HEK293 (cell line): Measurements from ENCODE around the gene MRPS27.

ENCODE experiments used
- CTCF ChIA-PET: fragments of 350-600 bp; formaldehyde crosslinking; extraction: SDS; loops from one replicate; lab custom pipeline; 2021; ENCODE audit warnings: antibody characterized with exemption; lab: Yijun Ruan, JAX
- POLR2A ChIA-PET: fragments of 300-600 bp; formaldehyde crosslinking; extraction: SDS; loops from one replicate; lab custom pipeline; 2020; ENCODE audit warnings: antibody characterized with exemption, inconsistent platforms; lab: Yijun Ruan, JAX
- H3K27ac ChIP-seq: fragments of 200-500 bp; sonication (Bioruptor generic); 2 replicates; pipeline ENCODE4 v1.5.1; 2014; ENCODE audit warnings: low read depth, low read length, control low read depth, inconsistent platforms; ENCODE audit errors: extremely low read depth
- H3K36me3 ChIP-seq, 2 experiments: fragments of 200-500 bp in 1 of 2; sonication (Bioruptor generic) in 1 of 2; 1 replicate in 1 of 2; 2 replicates in 1 of 2; pipeline ENCODE4 v1.5.1; 2014 to 2017; ENCODE audit warnings: inconsistent platforms in 2 of 2, low read length in 2 of 2; ENCODE audit not compliant: control insufficient read depth in 2 of 2, insufficient read depth in 1 of 2
- H3K4me1 ChIP-seq: fragments of 200-500 bp; sonication (Bioruptor generic); 2 replicates; pipeline ENCODE4 v1.5.1; 2014; ENCODE audit warnings: mild to moderate bottlenecking, low read length, inconsistent platforms; ENCODE audit not compliant: control insufficient read depth, insufficient read depth
- H3K4me3 ChIP-seq: 2 replicates; pipeline ENCODE4 v1.5.1; 2011; ENCODE audit warnings: low read depth, mild to moderate bottlenecking, control low read depth, low read length, moderate library complexity
- H3K9me3 ChIP-seq: fragments of 200-500 bp; sonication (Bioruptor generic); 2 replicates; pipeline ENCODE4 v1.5.1; 2014; ENCODE audit warnings: low read depth, low read length, inconsistent platforms; ENCODE audit not compliant: control insufficient read depth, insufficient read depth
- KLF1 ChIP-seq: fragments of 450-650 bp; formaldehyde crosslinking; IDR thresholded peaks from 2 replicates; pipeline ENCODE4 v1.5.1; 2016; ENCODE audit warnings: missing biosample characterization, missing genetic modification characterization
- KLF17 ChIP-seq: fragments of 450-650 bp; formaldehyde crosslinking; IDR thresholded peaks from 2 replicates; pipeline ENCODE4 v1.5.1; 2016; ENCODE audit warnings: missing biosample characterization, missing genetic modification characterization
- MYNN ChIP-seq: fragments of 450-650 bp; formaldehyde crosslinking; IDR thresholded peaks from 2 replicates; pipeline ENCODE4 v1.5.1; 2016; ENCODE audit warnings: missing biosample characterization, missing genetic modification characterization, borderline replicate concordance
- MZF1 ChIP-seq: fragments of 450-650 bp; formaldehyde crosslinking; IDR thresholded peaks from 2 replicates; pipeline ENCODE4 v1.5.1; 2017; ENCODE audit warnings: missing biosample characterization, missing genetic modification characterization, borderline replicate concordance
- PRDM2 ChIP-seq: fragments of 450-650 bp; formaldehyde crosslinking; IDR thresholded peaks from 2 replicates; pipeline ENCODE4 v1.5.1; 2016; ENCODE audit warnings: missing biosample characterization, missing genetic modification characterization, borderline replicate concordance
- ZNF140 ChIP-seq: fragments of 450-650 bp; formaldehyde crosslinking; IDR thresholded peaks from 2 replicates; pipeline ENCODE4 v1.5.1; 2016; ENCODE audit warnings: missing biosample characterization, missing genetic modification characterization
- ZNF19 ChIP-seq: fragments of 450-650 bp; formaldehyde crosslinking; IDR thresholded peaks from 2 replicates; pipeline ENCODE4; 2016; ENCODE audit warnings: missing biosample characterization, missing genetic modification characterization, low read depth
- ZNF302 ChIP-seq: fragments of 450-650 bp; formaldehyde crosslinking; IDR thresholded peaks from 2 replicates; pipeline ENCODE4 v1.5.1; 2016; ENCODE audit warnings: missing biosample characterization, missing genetic modification characterization, low read depth
- ZNF530 ChIP-seq: fragments of 450-650 bp; formaldehyde crosslinking; IDR thresholded peaks from 2 replicates; pipeline ENCODE4 v1.5.1; 2016; ENCODE audit warnings: low read depth, missing biosample characterization, missing genetic modification characterization
- ZNF621 ChIP-seq: fragments of 450-650 bp; formaldehyde crosslinking; IDR thresholded peaks from 2 replicates; pipeline ENCODE4 v1.5.1; 2017; ENCODE audit warnings: missing biosample characterization, missing genetic modification characterization
- ZNF629 ChIP-seq: fragments of 450-650 bp; formaldehyde crosslinking; IDR thresholded peaks from 2 replicates; pipeline ENCODE4 v1.5.1; 2017; ENCODE audit warnings: missing biosample characterization, missing genetic modification characterization
- ZNF843 ChIP-seq: fragments of 450-650 bp; formaldehyde crosslinking; IDR thresholded peaks from 2 replicates; pipeline ENCODE4 v1.5.1; 2016; ENCODE audit warnings: missing biosample characterization, missing genetic modification characterization
- TF ChIP-seq, protein P1 (sequence below): fragments of 450-650 bp; formaldehyde crosslinking; IDR thresholded peaks from 2 replicates; pipeline ENCODE4 v1.5.1; 2016; ENCODE audit warnings: missing biosample characterization, missing genetic modification characterization

The MRPS27 gene

DNA sequence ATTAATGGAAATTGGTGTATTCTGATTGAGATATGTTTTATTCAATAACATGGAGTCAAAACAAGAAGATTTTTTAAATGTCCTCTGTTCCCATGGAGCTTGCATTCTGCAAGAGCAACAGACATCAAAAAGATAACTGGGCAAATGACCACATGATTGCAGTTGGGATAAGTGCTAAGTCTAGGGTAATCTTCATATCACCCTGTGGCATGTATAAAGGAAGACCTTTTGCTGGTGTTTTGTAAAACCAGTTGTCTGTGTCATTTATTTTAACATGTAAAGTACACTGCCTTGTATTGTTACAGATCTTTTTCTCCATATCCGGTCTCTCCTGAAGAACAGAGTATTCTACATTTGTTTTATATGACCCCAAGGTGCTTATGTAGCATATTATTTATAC is 44.1 kb upstream of the MRPS27 start:
- H3K4me1 ChIP-seq = no peaks in the 10 kb centered on the region
- H3K4me3 ChIP-seq = no peak overlapping the region
- POLR2A ChIA-PET = interaction anchor here (1.4 kb wide), 1 partner anchor 44 kb away, joined by 4 read pairs; the partner anchor contains the start of genes MRPS27 and PTCD2
- H3K27ac ChIP-seq = no peak overlapping the region
- no peak for TF ChIP-seq ZNF843
- TF ChIP-seq ZNF629 (tag by site-specific recombination) = no peak
- no peak for TF ChIP-seq ZNF302 (tag by site-specific recombination)
- no peak for TF ChIP-seq ZNF621 (tag by site-specific recombination)
- no peak for TF ChIP-seq MYNN
- TF ChIP-seq ZNF140 (tag by site-specific recombination) = no peak
- TF ChIP-seq, protein P1, sequence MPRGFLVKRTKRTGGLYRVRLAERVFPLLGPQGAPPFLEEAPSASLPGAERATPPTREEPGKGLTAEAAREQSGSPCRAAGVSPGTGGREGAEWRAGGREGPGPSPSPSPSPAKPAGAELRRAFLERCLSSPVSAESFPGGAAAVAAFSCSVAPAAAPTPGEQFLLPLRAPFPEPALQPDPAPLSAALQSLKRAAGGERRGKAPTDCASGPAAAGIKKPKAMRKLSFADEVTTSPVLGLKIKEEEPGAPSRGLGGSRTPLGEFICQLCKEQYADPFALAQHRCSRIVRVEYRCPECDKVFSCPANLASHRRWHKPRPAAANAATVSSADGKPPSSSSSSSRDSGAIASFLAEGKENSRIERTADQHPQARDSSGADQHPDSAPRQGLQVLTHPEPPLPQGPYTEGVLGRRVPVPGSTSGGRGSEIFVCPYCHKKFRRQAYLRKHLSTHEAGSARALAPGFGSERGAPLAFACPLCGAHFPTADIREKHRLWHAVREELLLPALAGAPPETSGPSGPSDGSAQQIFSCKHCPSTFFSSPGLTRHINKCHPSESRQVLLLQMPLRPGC (tag by site-specific recombination) = no peak
- no peak for TF ChIP-seq ZNF19
- TF ChIP-seq PRDM2 (tag by site-specific recombination) = no peak
- no peak for TF ChIP-seq KLF1 (tag by site-specific recombination)
- no peaks in the 10 kb centered on the region for H3K9me3 ChIP-seq
- CTCF ChIA-PET = interaction anchor here (0.7 to 4.5 kb wide), 3 partner anchors 46 to 160 kb away, joined by 3 to 50 read pairs (median 3); no protein-coding TSS in a partner anchor
- peaks cover 0 to 38% of the 10 kb centered on the region in 2 experiments; a peak in 2 of 3 replicates for H3K36me3 ChIP-seq

DNA sequence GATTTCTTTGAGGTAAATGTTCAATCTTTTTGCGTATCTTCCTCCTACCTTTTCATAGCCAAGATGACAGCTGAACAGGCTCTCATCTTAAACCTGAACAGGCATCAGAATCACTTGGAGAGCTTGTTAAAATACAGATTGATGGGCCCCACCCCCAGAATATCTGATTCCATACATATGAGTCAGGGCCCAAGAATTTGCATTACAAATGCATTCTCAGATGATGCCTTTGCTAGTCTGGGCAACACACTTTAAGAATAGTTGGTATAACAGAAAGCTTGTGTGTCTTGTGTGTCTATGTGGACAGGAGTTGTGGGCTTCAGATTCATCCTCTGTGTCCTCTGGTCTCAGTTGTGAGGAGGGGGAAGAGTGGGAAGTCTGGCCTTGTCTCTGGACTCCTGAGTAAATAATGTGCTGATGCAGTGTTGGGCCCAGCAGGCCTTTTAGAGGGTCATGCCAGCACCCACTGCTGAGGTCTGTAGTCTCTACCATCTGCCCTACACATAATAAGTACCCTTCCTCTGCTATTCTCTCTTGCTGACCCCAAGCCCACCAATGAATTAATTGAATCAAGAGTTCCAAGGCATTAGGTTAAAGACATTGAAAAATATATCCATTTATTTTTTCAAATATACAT is 43.2 kb upstream of the MRPS27 start:
- TF ChIP-seq ZNF530 (tag by site-specific recombination) (no peak), KLF17 (tag by site-specific recombination) (no peak), MZF1 (tag by site-specific recombination) (no peak)
- POLR2A ChIA-PET = interaction anchor here (1.4 kb wide), 1 partner anchor 43 kb away, joined by 4 read pairs; the partner anchor contains the start of genes MRPS27 and PTCD2
- H3K4me3 ChIP-seq = no peak overlapping the region
- no peaks in the 10 kb centered on the region for H3K9me3 ChIP-seq
- CTCF ChIA-PET = interaction anchor here (0.7 to 1.4 kb wide), 3 partner anchors 47 to 161 kb away, joined by 3 to 6 read pairs (median 3); no protein-coding TSS in a partner anchor
- H3K36me3 ChIP-seq = peaks cover 0 to 45% of the 10 kb centered on the region in 2 experiments; a peak in 2 of 3 replicates
- H3K27ac ChIP-seq = no peak overlapping the region
- H3K4me1 ChIP-seq = no peaks in the 10 kb centered on the region
